HepG2 (cell line): ENCODE results near the gene KRT84.

ENCODE experiments used
- CEBPG ChIP-seq: IDR thresholded peaks from 2 replicates; pipeline ENCODE4 v1.6.1; 2016
- FOXK1 ChIP-seq: sonication (generic); formaldehyde crosslinking; IDR thresholded peaks from 2 replicates; pipeline ENCODE4 v1.4.0; 2020; ENCODE audit warnings: low read depth, missing genetic modification reagents, borderline replicate concordance
- FOXK2 ChIP-seq: fragments of 450-650 bp; IDR thresholded peaks from 2 replicates; pipeline ENCODE4 v1.6.1; 2016
- REST ChIP-seq, 2 experiments: IDR thresholded peaks; 2 replicates each; pipeline ENCODE4 v1.6.1; 2011 to 2012; ENCODE audit warnings: low read length in 2 of 2, borderline replicate concordance in 1 of 2, low read depth in 1 of 2, mild to moderate bottlenecking in 1 of 2, moderate library complexity in 1 of 2
- TP53 ChIP-seq: sonication (generic); formaldehyde crosslinking; conservative IDR thresholded peaks from 2 replicates; pipeline ENCODE4 v1.4.0; 2020; ENCODE audit warnings: missing genetic modification reagents
- ZNF232 ChIP-seq: sonication (generic); formaldehyde crosslinking; IDR thresholded peaks from 2 replicates; pipeline ENCODE4 v1.4.0; 2020; ENCODE audit warnings: missing genetic modification reagents, borderline replicate concordance
- TF ChIP-seq, protein P1 (sequence below): sonication (generic); formaldehyde crosslinking; IDR thresholded peaks from 2 replicates; pipeline ENCODE4 v1.5.0; 2020; ENCODE audit warnings: mild to moderate bottlenecking, missing genetic modification reagents, moderate library complexity

DNA sequence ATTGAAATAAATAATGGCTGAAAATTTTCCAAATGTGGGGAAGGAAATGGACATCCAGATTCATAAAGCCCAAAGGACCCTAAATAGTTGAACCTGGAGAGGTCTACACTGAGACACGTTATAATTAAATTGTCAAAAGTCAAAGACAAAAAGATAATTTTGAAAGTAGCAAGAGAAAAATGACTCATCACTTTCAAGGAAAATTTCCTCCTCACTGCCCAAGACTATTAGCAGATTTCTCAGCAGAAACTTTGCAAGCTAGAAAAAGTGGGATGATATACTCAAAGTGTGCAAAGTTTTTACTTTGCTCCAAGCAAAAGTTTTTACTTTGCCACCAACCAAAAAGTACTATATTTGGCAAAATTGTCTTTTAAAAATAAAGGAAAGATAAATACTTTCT is 48.4 kb downstream of the KRT84 start:
- no peak for TF ChIP-seq FOXK2
- TF ChIP-seq REST (IDR thresholded peaks at IDR 0.05; ENCODE audit: borderline replicate concordance in 1 of 2, low read depth in 1 of 2, low read length in 2 of 2) = no peak
- no peak for TF ChIP-seq ZNF232 (CRISPR knock-in tag)
- TF ChIP-seq, protein P1, sequence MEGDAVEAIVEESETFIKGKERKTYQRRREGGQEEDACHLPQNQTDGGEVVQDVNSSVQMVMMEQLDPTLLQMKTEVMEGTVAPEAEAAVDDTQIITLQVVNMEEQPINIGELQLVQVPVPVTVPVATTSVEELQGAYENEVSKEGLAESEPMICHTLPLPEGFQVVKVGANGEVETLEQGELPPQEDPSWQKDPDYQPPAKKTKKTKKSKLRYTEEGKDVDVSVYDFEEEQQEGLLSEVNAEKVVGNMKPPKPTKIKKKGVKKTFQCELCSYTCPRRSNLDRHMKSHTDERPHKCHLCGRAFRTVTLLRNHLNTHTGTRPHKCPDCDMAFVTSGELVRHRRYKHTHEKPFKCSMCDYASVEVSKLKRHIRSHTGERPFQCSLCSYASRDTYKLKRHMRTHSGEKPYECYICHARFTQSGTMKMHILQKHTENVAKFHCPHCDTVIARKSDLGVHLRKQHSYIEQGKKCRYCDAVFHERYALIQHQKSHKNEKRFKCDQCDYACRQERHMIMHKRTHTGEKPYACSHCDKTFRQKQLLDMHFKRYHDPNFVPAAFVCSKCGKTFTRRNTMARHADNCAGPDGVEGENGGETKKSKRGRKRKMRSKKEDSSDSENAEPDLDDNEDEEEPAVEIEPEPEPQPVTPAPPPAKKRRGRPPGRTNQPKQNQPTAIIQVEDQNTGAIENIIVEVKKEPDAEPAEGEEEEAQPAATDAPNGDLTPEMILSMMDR (CRISPR knock-in tag) = no peak
- no peak for TF ChIP-seq TP53 (CRISPR knock-in tag)
- no peak for TF ChIP-seq CEBPG (CRISPR knock-in tag)
- TF ChIP-seq FOXK1 (CRISPR knock-in tag) = no peak
